Mesothelial cell of epicardium (in vitro differentiated cells): ENCODE results near the gene HUS1. TPM values are rescaled to one million over a fixed set of nuclear protein-coding genes. Genes with fewer than 3 reads are reported as not detected.

Experiments
- DNase-seq, 2 experiments: peaks; one replicate each; pipeline ENCODE4 v3.0.0; 2021; ENCODE audit warnings: low spot score in 2 of 2; ENCODE audit not compliant: unreplicated experiment in 2 of 2
- H3K27ac Mint-ChIP-seq: 2 replicates; pipeline ENCODE4 v1.8.0; 2021; ENCODE audit warnings: mixed read lengths
- H3K27me3 Mint-ChIP-seq: 2 replicates; pipeline ENCODE4 v1.8.0; 2021; ENCODE audit warnings: low read depth, mixed read lengths
- H3K36me3 Mint-ChIP-seq: 2 replicates; pipeline ENCODE4 v1.8.0; 2021; ENCODE audit warnings: mixed read lengths
- H3K4me1 Mint-ChIP-seq: 2 replicates; pipeline ENCODE4 v1.8.0; 2021; ENCODE audit warnings: mixed read lengths
- H3K4me3 Mint-ChIP-seq: 2 replicates; pipeline ENCODE4 v1.8.0; 2021; ENCODE audit warnings: mild to moderate bottlenecking, moderate library complexity, mixed read lengths
- H3K9me3 Mint-ChIP-seq: 2 replicates; pipeline ENCODE4 v1.8.0; 2021; ENCODE audit warnings: mixed read lengths
- CTCF ChIP-seq: fragments of 200-600 bp; sonication (generic); IDR thresholded peaks from one replicate; pipeline ENCODE4 v1.5.0; 2021; ENCODE audit warnings: antibody characterized with exemption; ENCODE audit not compliant: unreplicated experiment
- total RNA-seq: library from RNA; stranded (reverse); gene quantifications from 3 replicates; pipeline ENCODE4 v1.2.1, GENCODE V29; 2021

Gene HUS1
- total RNA-seq, 1 donor from 2014 or later: 39.7 TPM

DNA sequence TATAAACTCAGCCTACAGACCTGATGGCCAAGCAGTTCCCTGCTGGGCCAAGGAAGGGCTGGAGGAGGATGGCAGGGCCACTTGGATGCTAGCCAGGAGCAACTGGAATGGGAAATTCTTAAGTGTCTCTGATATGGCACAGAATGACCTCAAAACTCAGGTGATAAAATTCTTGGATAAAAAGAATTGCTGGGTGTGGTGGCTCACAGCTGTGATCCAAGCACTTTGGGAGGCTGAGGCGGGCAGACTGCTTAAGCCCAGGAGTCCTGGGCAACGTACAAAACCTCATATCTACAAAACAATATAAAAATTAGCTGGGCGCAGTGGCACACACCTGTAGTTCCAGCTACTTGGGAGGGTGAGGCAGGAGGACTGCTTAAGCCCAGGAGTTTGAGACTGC, 17.2 kb downstream of the HUS1 start:
- H3K4me1 Mint-ChIP-seq: no peaks in the 10 kb centered on the region
- no peak for DNase-seq
- H3K27ac Mint-ChIP-seq: no peak overlapping the region
- peaks cover 67% of the 10 kb centered on the region for H3K36me3 Mint-ChIP-seq
- no peak for TF ChIP-seq CTCF
- H3K27me3 Mint-ChIP-seq: no peaks in the 10 kb centered on the region
- H3K4me3 Mint-ChIP-seq: no peak overlapping the region
- H3K9me3 Mint-ChIP-seq: peaks cover 15% of the 10 kb centered on the region

DNA sequence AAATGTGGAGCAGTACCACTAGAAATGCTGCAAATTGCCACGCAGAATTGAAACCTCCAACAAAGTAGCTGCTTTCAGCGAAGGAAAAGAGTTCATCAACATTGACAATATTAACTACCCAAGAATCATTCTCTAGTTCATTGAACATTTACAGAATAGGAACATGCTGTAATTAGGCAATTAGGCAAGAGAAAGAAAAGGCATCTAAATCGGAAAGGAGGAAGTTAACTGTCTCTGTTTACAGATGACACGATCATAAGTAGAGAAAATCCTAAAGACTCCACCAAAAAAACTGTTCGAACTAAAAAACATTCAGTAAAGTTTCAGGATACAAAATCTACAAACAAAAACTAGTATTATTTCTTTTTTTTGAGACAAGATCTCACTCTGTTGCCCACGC, 22.3 kb downstream of the HUS1 start:
- H3K27ac Mint-ChIP-seq: no peak overlapping the region
- peaks cover 38% of the 10 kb centered on the region for H3K36me3 Mint-ChIP-seq
- H3K9me3 Mint-ChIP-seq: peaks cover 19% of the 10 kb centered on the region
- no peak for DNase-seq
- TF ChIP-seq CTCF: no peak
- H3K4me3 Mint-ChIP-seq: no peak overlapping the region
- H3K27me3 Mint-ChIP-seq: no peaks in the 10 kb centered on the region
- H3K4me1 Mint-ChIP-seq: no peaks in the 10 kb centered on the region

DNA sequence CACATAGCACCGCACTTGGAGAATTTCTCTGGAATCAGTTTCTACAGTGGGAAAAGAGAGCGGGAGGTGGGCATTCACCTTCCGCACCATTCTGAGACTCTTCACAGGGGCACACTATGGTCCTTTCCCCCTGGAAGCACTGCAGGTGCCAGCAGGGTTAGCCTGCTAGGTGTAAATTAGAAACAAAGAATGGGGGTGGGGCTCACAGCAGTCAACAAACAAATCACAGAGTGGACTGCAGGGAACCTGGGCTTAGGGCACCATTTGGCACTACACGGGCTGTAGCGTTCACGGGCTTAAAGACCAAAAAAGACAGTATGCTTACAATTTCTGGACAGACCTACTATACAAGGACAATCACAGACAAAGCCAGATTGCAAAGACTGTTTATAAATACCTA, 23.2 kb downstream of the HUS1 start:
- peaks cover 32% of the 10 kb centered on the region for H3K36me3 Mint-ChIP-seq
- TF ChIP-seq CTCF: no peak
- peaks cover 18% of the 10 kb centered on the region for H3K9me3 Mint-ChIP-seq
- H3K4me3 Mint-ChIP-seq: no peak overlapping the region
- no peak overlapping the region for H3K27ac Mint-ChIP-seq
- no peak for DNase-seq
- no peaks in the 10 kb centered on the region for H3K27me3 Mint-ChIP-seq
- H3K4me1 Mint-ChIP-seq: no peaks in the 10 kb centered on the region

DNA sequence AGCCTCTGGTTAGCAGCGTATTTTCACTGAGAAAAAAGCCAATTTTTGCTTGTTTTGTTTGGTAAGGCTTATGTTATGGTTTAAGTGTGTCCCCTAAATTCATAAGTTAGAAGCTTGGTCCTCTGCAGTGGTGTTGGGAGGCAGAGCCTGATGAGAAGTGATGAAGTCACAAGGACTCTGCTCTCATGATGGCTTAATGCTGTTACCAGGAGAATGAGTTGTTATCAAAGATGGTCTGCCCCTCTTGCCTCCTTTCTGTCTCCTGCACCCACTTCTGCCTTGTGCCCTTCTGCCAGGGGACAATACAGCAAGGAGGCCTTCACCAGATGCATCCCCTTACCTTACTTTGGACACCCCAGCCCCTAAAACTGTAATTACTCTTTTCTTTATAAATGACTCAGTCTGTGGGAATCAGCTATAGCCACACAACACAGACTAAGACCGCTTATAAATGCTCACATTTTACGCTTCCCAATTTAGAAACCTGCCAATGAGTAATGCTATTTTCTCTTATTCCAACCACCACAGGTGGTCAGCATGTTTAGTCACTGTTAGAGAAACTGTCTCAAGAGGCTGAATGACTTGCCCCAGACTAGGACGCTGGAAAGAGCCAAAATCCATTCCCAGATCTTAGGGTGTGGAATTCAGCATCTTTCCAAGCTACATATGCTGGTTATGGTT, 25.0 kb downstream of the HUS1 start:
- no peaks in the 10 kb centered on the region for H3K4me1 Mint-ChIP-seq
- no peak for TF ChIP-seq CTCF
- no peaks in the 10 kb centered on the region for H3K27me3 Mint-ChIP-seq
- peak overlapping the region; percentile 8 for H3K27ac Mint-ChIP-seq
- H3K9me3 Mint-ChIP-seq: peaks cover 11% of the 10 kb centered on the region
- peaks cover 23% of the 10 kb centered on the region for H3K36me3 Mint-ChIP-seq
- H3K4me3 Mint-ChIP-seq: no peak overlapping the region
- no peak for DNase-seq

- TF ChIP-seq CTCF: no peak
- Mint-ChIP-seq H3K27me3 (no peaks in the 10 kb centered on the region), H3K4me1 (no peaks in the 10 kb centered on the region), H3K27ac (no peak overlapping the region), H3K4me3 (no peak overlapping the region), H3K36me3 (peaks cover 23% of the 10 kb centered on the region), H3K9me3 (peaks cover 11% of the 10 kb centered on the region)
- DNase-seq: no peak
These were observed 25.6 kb downstream of the HUS1 start for GRCh38 chr7:47953822-47954221.

GRCh38 chr7:47952224-47952623, 27.2 kb downstream of the HUS1 start:
- no peak for DNase-seq
- Mint-ChIP-seq H3K9me3 (peaks cover 3% of the 10 kb centered on the region), H3K4me1 (no peaks in the 10 kb centered on the region), H3K27me3 (no peaks in the 10 kb centered on the region), H3K4me3 (no peak overlapping the region), H3K27ac (no peak overlapping the region), H3K36me3 (peaks cover 13% of the 10 kb centered on the region)
- TF ChIP-seq CTCF: no peak
